ENCODE data around the gene RPS6KA1. TPM values are rescaled to one million over a fixed set of nuclear protein-coding genes. Genes with fewer than 3 reads are reported as not detected.
A peak's percentile ranks its signal among the peaks of the same experiment; 100 is the strongest.

Gene RPS6KA1
- total and polyA plus RNA-seq, 2 of the 4 experiments (the other 2 are of a cell fraction): 3.6 to 6.3 TPM

- H2AK9ac ChIP-seq (replicated peaks; ENCODE audit: low read depth, low read length, poor library complexity): peak overlapping the region; percentile 72
- in situ Hi-C loops (cut with MboI; ENCODE audit: low sequenced_read_pairs) (no loop called here), intact Hi-C loops (cut with micrococcal nuclease) (no loop called here), dilution Hi-C loops (cut with HindIII; ENCODE audit: low sequenced_read_pairs, unreplicated experiment) (no loop called here)
- no peak overlapping the region for H3K56ac ChIP-seq (ENCODE audit: extremely low read depth, insufficient read depth, low read length)
- H4K5ac ChIP-seq (ENCODE audit: low read depth, low read length): no peak overlapping the region
- H2AFZ ChIP-seq (replicated peaks; ENCODE audit: low read length, poor library complexity): peak overlapping the region; percentile 14
- ChIA-PET CTCF (no interaction called here), POLR2A (ENCODE audit: unreplicated experiment) (no interaction called here)
- H3K9ac ChIP-seq (ENCODE audit: low read depth, low read length): no peak overlapping the region
- H4K8ac ChIP-seq (ENCODE audit: low read depth in 2 of 2, low read length in 2 of 2): no peak overlapping the region
- H4K91ac ChIP-seq (ENCODE audit: insufficient read depth, low read depth, low read length): no peak overlapping the region
- H3K27me3 ChIP-seq (ENCODE audit: control insufficient read depth, insufficient read depth, low read length): no peaks in the 10 kb centered on the region
- H2BK5ac ChIP-seq (ENCODE audit: low read depth, low read length, poor library complexity, severe bottlenecking): no peak overlapping the region
- H3K4me3 ChIP-seq (ENCODE audit: insufficient read depth, low read depth, low read length): no peak overlapping the region
- ATAC-seq (ENCODE audit: low read depth) (no peak), DNase-seq (no peak)
- H4K20me1 ChIP-seq (ENCODE audit: insufficient read depth, low read length): no peaks in the 10 kb centered on the region
- no peak overlapping the region for H3K4me2 ChIP-seq (ENCODE audit: low read depth, low read length)
- BruUV-seq (replicated peaks): no TSS peak
- H3K79me1 ChIP-seq (ENCODE audit: low read depth in 1 of 2, low read length in 2 of 2): no peaks in the 10 kb centered on the region
- H3K36me3 ChIP-seq (ENCODE audit: control insufficient read depth, insufficient read depth, low read length): no peaks in the 10 kb centered on the region
- no peak overlapping the region for H2AK5ac ChIP-seq (ENCODE audit: low read depth, low read length)
- H3K9me3 ChIP-seq (ENCODE audit: control insufficient read depth, insufficient read depth, low read length): no peaks in the 10 kb centered on the region
- no peak overlapping the region for H3K14ac ChIP-seq (replicated peaks; ENCODE audit: low read depth, low read length)
- 100% methylated on average over 3 of the region's 7 CpGs; no CpG with 5 or more reads in 1 of the 2 experiments for WGBS, 2 experiments (ENCODE audit: extremely low coverage in 2 of 2, insufficient read length in 1 of 2)
- no peak overlapping the region for H2BK15ac ChIP-seq (ENCODE audit: low read depth, low read length)
- no peak overlapping the region for H3K23ac ChIP-seq (ENCODE audit: low read depth, low read length)
- no peak for TF ChIP-seq CTCF (conservative IDR thresholded peaks at IDR 0.05; ENCODE audit: low read depth, low read length)
- TF ChIP-seq RCOR1 (IDR thresholded peaks at IDR 0.05; ENCODE audit: insufficient replicate concordance, low read length): no peak
- TF ChIP-seq MAFK (IDR thresholded peaks at IDR 0.05; ENCODE audit: low read depth, low read length): no peak
- no peak for TF ChIP-seq CEBPB (IDR thresholded peaks at IDR 0.05; ENCODE audit: low read depth, low read length)
- TF ChIP-seq ELK1 (IDR thresholded peaks at IDR 0.05; ENCODE audit: borderline replicate concordance, low read depth, low read length): no peak
- no peak for TF ChIP-seq MXI1 (IDR thresholded peaks at IDR 0.05; ENCODE audit: borderline replicate concordance, low read depth, low read length)
- no peak for TF ChIP-seq RFX5 (IDR thresholded peaks at IDR 0.05; ENCODE audit: low read depth, low read length)
- no peak for TF ChIP-seq BHLHE40 (IDR thresholded peaks at IDR 0.05; ENCODE audit: low read depth, low read length)
- H3K4me1 ChIP-seq (ENCODE audit: control insufficient read depth, insufficient read depth, low read length): peaks cover 7% of the 10 kb centered on the region
- H3K9me1 ChIP-seq (ENCODE audit: insufficient read depth, low read length): no peaks in the 10 kb centered on the region; the same call in 1 of the 2 replicates
- H3K18ac ChIP-seq (ENCODE audit: low read depth, low read length): no peak overlapping the region
- no peak overlapping the region for H2BK120ac ChIP-seq (ENCODE audit: low read depth, low read length)
- no peak overlapping the region for H2BK20ac ChIP-seq (ENCODE audit: low read depth, low read length)
- H3K4ac ChIP-seq (ENCODE audit: low read depth, low read length): no peak overlapping the region
- H3K27ac ChIP-seq (ENCODE audit: insufficient read depth, low read length): no peak overlapping the region
Observed at GRCh38 chr1:26546819-26547218, 17.3 kb downstream of the RPS6KA1 start.
